ENCODE results near the gene JDP2.

JDP2 gene

GRCh38 chr14:75437201-75438143 is 9.7 kb downstream of the JDP2 start:
- Histone ChIP-seq H3K9ac (ENCODE audit: low read depth, low read length) (no peak overlapping the region), H3K36me3 (ENCODE audit: insufficient read depth, low read length) (peaks cover 3% of the 10 kb centered on the region), H3K9me3 (ENCODE audit: control insufficient read depth, insufficient read depth, low read length) (no peaks in the 10 kb centered on the region), H3K4me1 (ENCODE audit: insufficient read depth, low read length) (peaks cover 6% of the 10 kb centered on the region; the same call in 1 of the 2 replicates)

GRCh38 chr14:75438486-75439080 is 10.8 kb downstream of the JDP2 start:
- peaks cover 3% of the 10 kb centered on the region for H3K36me3 ChIP-seq (ENCODE audit: insufficient read depth, low read length)
- H3K4me1 ChIP-seq (ENCODE audit: insufficient read depth, low read length) = peaks cover 9% of the 10 kb centered on the region; the same call in 1 of the 2 replicates
- H3K9me3 ChIP-seq (ENCODE audit: control insufficient read depth, insufficient read depth, low read length) = no peaks in the 10 kb centered on the region
- H3K9ac ChIP-seq (ENCODE audit: low read depth, low read length) = no peak overlapping the region

GRCh38 chr14:75439989-75440388 is 12.2 kb downstream of the JDP2 start:
- H3K9ac ChIP-seq (ENCODE audit: low read depth, low read length) = no peak overlapping the region
- peaks cover 3% of the 10 kb centered on the region for H3K36me3 ChIP-seq (ENCODE audit: insufficient read depth, low read length)
- no peaks in the 10 kb centered on the region for H3K9me3 ChIP-seq (ENCODE audit: control insufficient read depth, insufficient read depth, low read length)
- peaks cover 9% of the 10 kb centered on the region; the same call in 1 of the 2 replicates for H3K4me1 ChIP-seq (ENCODE audit: insufficient read depth, low read length)

- Histone ChIP-seq H3K9ac (ENCODE audit: low read depth, low read length) (no peak overlapping the region), H3K4me1 (ENCODE audit: insufficient read depth, low read length) (peaks cover 9% of the 10 kb centered on the region; the same call in 1 of the 2 replicates), H3K9me3 (ENCODE audit: control insufficient read depth, insufficient read depth, low read length) (no peaks in the 10 kb centered on the region), H3K36me3 (ENCODE audit: insufficient read depth, low read length) (peaks cover 3% of the 10 kb centered on the region)
These were observed 13.1 kb downstream of the JDP2 start for GRCh38 chr14:75440733-75441477.

DNA sequence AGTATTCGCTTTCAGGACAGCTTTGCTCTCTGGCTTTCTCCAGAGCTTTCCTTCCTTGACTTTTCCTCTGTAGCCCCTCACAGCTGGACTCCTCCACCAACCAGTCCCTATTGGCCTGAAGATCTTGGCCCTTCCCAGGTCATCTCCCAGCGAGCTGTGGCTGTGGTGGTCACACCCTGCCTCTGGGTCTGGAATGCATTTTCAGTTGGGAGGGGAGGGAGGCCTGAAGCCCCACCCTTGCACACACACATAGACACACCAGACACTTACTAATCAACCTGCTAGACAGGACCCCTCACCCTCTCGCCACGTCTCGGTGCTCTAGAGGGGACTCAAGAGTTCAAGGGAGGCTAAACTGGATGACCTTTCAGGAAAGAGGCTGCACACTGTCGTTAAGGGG is 13.9 kb downstream of the JDP2 start:
- no peak overlapping the region for H3K9ac ChIP-seq (ENCODE audit: low read depth, low read length)

GRCh38 chr14:75442166-75442565 is 14.3 kb downstream of the JDP2 start:
- H3K4me1 ChIP-seq (ENCODE audit: insufficient read depth, low read length) = peaks cover 9% of the 10 kb centered on the region; the same call in 1 of the 2 replicates
- no peaks in the 10 kb centered on the region for H3K9me3 ChIP-seq (ENCODE audit: control insufficient read depth, insufficient read depth, low read length)
- H3K9ac ChIP-seq (ENCODE audit: low read depth, low read length) = no peak overlapping the region
- H3K36me3 ChIP-seq (ENCODE audit: insufficient read depth, low read length) = peaks cover 3% of the 10 kb centered on the region

More for the DNA sequence above, 13.9 kb downstream of the JDP2 start:
- Histone ChIP-seq H3K9me3 (ENCODE audit: control insufficient read depth, insufficient read depth, low read length) (no peaks in the 10 kb centered on the region), H3K36me3 (ENCODE audit: insufficient read depth, low read length) (peaks cover 3% of the 10 kb centered on the region), H3K4me1 (ENCODE audit: insufficient read depth, low read length) (peaks cover 9% of the 10 kb centered on the region; the same call in 1 of the 2 replicates)

GRCh38 chr14:75442642-75443041 is 14.8 kb downstream of the JDP2 start:
- Histone ChIP-seq H3K9me3 (ENCODE audit: control insufficient read depth, insufficient read depth, low read length) (no peaks in the 10 kb centered on the region), H3K36me3 (ENCODE audit: insufficient read depth, low read length) (peaks cover 3% of the 10 kb centered on the region), H3K4me1 (ENCODE audit: insufficient read depth, low read length) (peaks cover 9% of the 10 kb centered on the region; the same call in 1 of the 2 replicates), H3K9ac (ENCODE audit: low read depth, low read length) (no peak overlapping the region)

GRCh38 chr14:75443203-75443969 is 15.6 kb downstream of the JDP2 start:
- H3K4me1 ChIP-seq (ENCODE audit: insufficient read depth, low read length) = peaks cover 9% of the 10 kb centered on the region; the same call in 1 of the 2 replicates
- H3K36me3 ChIP-seq (ENCODE audit: insufficient read depth, low read length) = peaks cover 3% of the 10 kb centered on the region
- no peaks in the 10 kb centered on the region for H3K9me3 ChIP-seq (ENCODE audit: control insufficient read depth, insufficient read depth, low read length)
- H3K9ac ChIP-seq (ENCODE audit: low read depth, low read length) = no peak overlapping the region

GRCh38 chr14:75445236-75445635 is 17.4 kb downstream of the JDP2 start:
- peaks cover 9% of the 10 kb centered on the region; the same call in 1 of the 2 replicates for H3K4me1 ChIP-seq (ENCODE audit: insufficient read depth, low read length)
- no peaks in the 10 kb centered on the region; the same call in 1 of the 2 replicates for H3K36me3 ChIP-seq (ENCODE audit: insufficient read depth, low read length)
- H3K9ac ChIP-seq (ENCODE audit: low read depth, low read length) = no peak overlapping the region
- no peaks in the 10 kb centered on the region for H3K9me3 ChIP-seq (ENCODE audit: control insufficient read depth, insufficient read depth, low read length)

DNA sequence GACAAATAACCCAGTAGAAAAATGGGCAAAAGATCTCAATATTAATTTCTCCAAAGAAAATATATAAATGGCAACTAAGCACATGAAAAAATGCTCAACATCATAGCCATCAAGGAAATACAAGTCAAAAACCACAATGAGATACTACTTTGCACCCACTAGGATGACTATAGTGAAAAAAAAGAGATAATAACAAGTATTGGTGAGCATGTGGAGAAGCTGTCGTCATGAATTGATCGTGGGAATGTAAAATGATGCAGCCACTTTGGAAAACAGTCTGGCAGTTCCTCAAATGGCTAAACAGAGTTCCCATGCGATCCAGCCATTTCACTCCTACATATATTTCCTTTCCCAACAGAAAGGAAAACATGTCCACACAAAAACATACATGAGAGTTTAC is 18.1 kb downstream of the JDP2 start:
- Histone ChIP-seq H3K9ac (ENCODE audit: low read depth, low read length) (no peak overlapping the region), H3K9me3 (ENCODE audit: control insufficient read depth, insufficient read depth, low read length) (no peaks in the 10 kb centered on the region), H3K36me3 (ENCODE audit: insufficient read depth, low read length) (no peaks in the 10 kb centered on the region), H3K4me1 (ENCODE audit: insufficient read depth, low read length) (peaks cover 9% of the 10 kb centered on the region; the same call in 1 of the 2 replicates)

DNA sequence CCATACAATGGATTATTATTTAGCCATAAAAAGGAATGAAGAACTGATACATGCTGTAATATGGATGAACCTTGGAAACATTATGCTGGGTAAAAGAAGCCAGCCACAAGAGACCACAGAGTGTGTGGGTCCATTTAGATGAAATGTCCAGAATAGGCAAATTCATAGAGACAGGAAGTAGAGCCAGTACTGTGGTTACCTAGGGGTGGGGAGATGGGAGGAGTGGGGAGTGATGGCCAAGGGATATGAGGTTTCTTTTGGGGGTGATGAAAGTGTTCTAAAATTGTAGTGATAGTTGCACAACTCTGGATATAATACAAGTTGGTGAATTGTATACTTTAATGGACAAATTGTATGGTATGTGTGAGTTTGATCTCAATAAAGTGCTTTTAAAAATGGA is 18.6 kb downstream of the JDP2 start:
- H3K36me3 ChIP-seq (ENCODE audit: insufficient read depth, low read length) = no peaks in the 10 kb centered on the region
- H3K4me1 ChIP-seq (ENCODE audit: insufficient read depth, low read length) = peaks cover 7% of the 10 kb centered on the region; the same call in 1 of the 2 replicates
- no peaks in the 10 kb centered on the region for H3K9me3 ChIP-seq (ENCODE audit: control insufficient read depth, insufficient read depth, low read length)
- H3K9ac ChIP-seq (ENCODE audit: low read depth, low read length) = no peak overlapping the region

- Histone ChIP-seq H3K36me3 (ENCODE audit: insufficient read depth, low read length) (no peaks in the 10 kb centered on the region), H3K9me3 (ENCODE audit: control insufficient read depth, insufficient read depth, low read length) (no peaks in the 10 kb centered on the region), H3K4me1 (ENCODE audit: insufficient read depth, low read length) (peaks cover 11% of the 10 kb centered on the region), H3K9ac (ENCODE audit: low read depth, low read length) (no peak overlapping the region)
These were observed 20.4 kb downstream of the JDP2 start for GRCh38 chr14:75448209-75448608.

DNA sequence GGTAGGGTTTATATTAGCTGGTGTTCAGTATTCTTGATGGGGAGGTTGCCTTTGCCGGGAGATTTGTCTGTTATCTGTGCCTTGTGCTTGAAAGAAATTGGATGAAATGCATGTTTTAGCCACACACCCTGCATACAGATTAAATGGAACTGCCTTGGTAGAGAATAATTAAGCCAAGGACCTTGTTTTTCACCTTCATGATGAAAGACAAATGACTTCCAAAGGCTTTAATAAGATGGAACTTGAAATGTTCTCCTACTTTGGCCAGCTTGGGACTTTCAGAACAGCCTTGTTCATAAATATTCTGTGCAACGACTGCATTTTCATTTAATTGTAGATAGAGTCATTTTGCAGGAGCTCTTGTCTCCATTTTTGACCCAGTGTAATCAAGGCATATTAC is 21.2 kb downstream of the JDP2 start:
- Histone ChIP-seq H3K9me3 (ENCODE audit: control insufficient read depth, insufficient read depth, low read length) (no peaks in the 10 kb centered on the region), H3K4me1 (ENCODE audit: insufficient read depth, low read length) (peaks cover 17% of the 10 kb centered on the region), H3K36me3 (ENCODE audit: insufficient read depth, low read length) (no peaks in the 10 kb centered on the region), H3K9ac (ENCODE audit: low read depth, low read length) (no peak overlapping the region)
